K562 (cell line): Measurements from ENCODE around the gene CBX8.

Experiments used
- ATF2 ChIP-seq: sonication (generic); formaldehyde crosslinking; IDR thresholded peaks from 2 replicates; pipeline ENCODE4 v1.8.1; 2022; ENCODE audit warnings: missing genetic modification reagents
- BACH1 ChIP-seq: fragments of 200-800 bp; sonication (Bioruptor generic); IDR thresholded peaks from 2 replicates; pipeline ENCODE4 v1.6.1; 2016; ENCODE audit warnings: missing genetic modification characterization, missing compliant biosample characterization
- CGGBP1 ChIP-seq: fragments of 250-450 bp; sonication (Bioruptor Pico); IDR thresholded peaks from 2 replicates; pipeline ENCODE4 v1.9.0; 2021; ENCODE audit warnings: mild to moderate bottlenecking
- EZH2 ChIP-seq: IDR thresholded peaks from 2 replicates; pipeline ENCODE4 v1.6.1; 2012; ENCODE audit warnings: low read depth, mild to moderate bottlenecking, inconsistent platforms, low read length, borderline replicate concordance
- HDAC2 ChIP-seq: fragments of 450-650 bp; IDR thresholded peaks from 2 replicates; pipeline ENCODE4 v1.6.1; 2016; ENCODE audit warnings: mild to moderate bottlenecking
- JUN ChIP-seq, 2 experiments: sonication (generic) in 1 of 2; formaldehyde crosslinking in 1 of 2; IDR thresholded peaks; 2 replicates each; pipeline versions ENCODE4 v1.6.1 to v1.8.0; 2012 to 2022; ENCODE audit warnings: borderline replicate concordance in 2 of 2, mild to moderate bottlenecking in 2 of 2, improper control_type of control experiment in 1 of 2, low read depth in 1 of 2, low read length in 1 of 2, missing genetic modification reagents in 1 of 2
- NFIC ChIP-seq: fragments of 450-650 bp; IDR thresholded peaks from 2 replicates; pipeline ENCODE4 v1.6.1; 2017; ENCODE audit warnings: mild to moderate bottlenecking, inconsistent platforms
- NR2F6 ChIP-seq: fragments of 450-650 bp; formaldehyde crosslinking; IDR thresholded peaks from 2 replicates; pipeline ENCODE4 v1.4.0; 2020; ENCODE audit warnings: mild to moderate bottlenecking
- PHF8 ChIP-seq: fragments of 200-600 bp; sonication (generic); IDR thresholded peaks from 2 replicates; pipeline ENCODE4 v1.6.1; 2012; ENCODE audit warnings: mixed run types, mild to moderate bottlenecking, inconsistent platforms, low read length, moderate library complexity, borderline replicate concordance
- POLR2AphosphoS5 ChIP-seq: IDR thresholded peaks from 2 replicates; pipeline ENCODE4 v1.6.1; 2011; ENCODE audit warnings: mild to moderate bottlenecking, low read depth, low read length, moderate library complexity; ENCODE audit not compliant: control insufficient read depth, insufficient read depth
- ZBTB49 ChIP-seq: sonication (generic); formaldehyde crosslinking; IDR thresholded peaks from 2 replicates; pipeline ENCODE4 v1.8.0; 2022; ENCODE audit warnings: missing genetic modification reagents, mild to moderate bottlenecking, borderline replicate concordance
- ZC3H8 ChIP-seq: fragments of 450-650 bp; IDR thresholded peaks from 2 replicates; pipeline ENCODE4 v1.6.1; 2017
- ZNF407 ChIP-seq: fragments of 450-650 bp; IDR thresholded peaks from 2 replicates; pipeline ENCODE4 v1.6.1; 2016; ENCODE audit warnings: low read depth

GRCh38 chr17:79810130-79811010 is 13.5 kb upstream of the CBX8 start:
- TF ChIP-seq ZNF407 (no peak), ZC3H8 (no peak), ATF2 (CRISPR knock-in tag) (no peak), HDAC2 (peak; percentile 61), EZH2 (no peak), CGGBP1 (CRISPR knock-in tag) (no peak), NFIC (peak; percentile 62), ZBTB49 (CRISPR knock-in tag) (no peak), PHF8 (peak; percentile 17; the same call in 1 of the 2 replicates), NR2F6 (CRISPR knock-in tag) (no peak), POLR2AphosphoS5 (no peak), BACH1 (peak; percentile 91; the same call in 1 of the 2 replicates), JUN (IDR thresholded peaks at IDR 0.05; ENCODE audit: borderline replicate concordance, low read depth, low read length) (no peak), JUN (CRISPR knock-in tag; IDR thresholded peaks at IDR 0.05; ENCODE audit: borderline replicate concordance) (no peak)
